ENCODE results near the gene AKAP10.

DNA sequence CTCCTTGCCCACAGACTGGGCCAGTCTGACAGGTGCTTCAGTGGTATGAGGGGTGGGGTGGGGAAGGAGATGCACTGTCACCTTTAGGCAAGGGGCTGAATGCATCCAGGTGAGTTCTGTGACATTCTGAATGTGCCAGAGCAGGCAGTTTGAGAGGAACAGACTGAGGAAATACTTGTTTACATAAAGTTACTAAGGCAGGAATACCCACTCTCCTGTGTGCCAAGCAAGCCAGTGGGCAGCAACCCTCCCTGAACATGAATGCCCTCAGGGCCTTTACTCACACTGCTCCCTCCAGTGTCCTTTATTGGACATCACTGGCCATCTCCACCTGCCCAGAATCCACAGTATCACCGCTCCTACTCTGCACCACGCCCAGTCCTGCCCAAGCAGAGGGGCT lies 76.8 kb downstream of the AKAP10 start:
- TF ChIP-seq SIX5 (IDR thresholded peaks at IDR 0.05; ENCODE audit: low read depth, low read length) (no peak), EZH2 (IDR thresholded peaks at IDR 0.05; ENCODE audit: low read depth, low read length, severe bottlenecking) (no peak), POLR2A (IDR thresholded peaks at IDR 0.05; ENCODE audit: control extremely low read depth in 1 of 2, low read depth in 2 of 2, low read length in 2 of 2) (0 out of 3 replicates have a peak, but pooled peaks of 1 of the 2 experiments have one; percentile 36)
- TF ChIP-seq, protein P1, sequence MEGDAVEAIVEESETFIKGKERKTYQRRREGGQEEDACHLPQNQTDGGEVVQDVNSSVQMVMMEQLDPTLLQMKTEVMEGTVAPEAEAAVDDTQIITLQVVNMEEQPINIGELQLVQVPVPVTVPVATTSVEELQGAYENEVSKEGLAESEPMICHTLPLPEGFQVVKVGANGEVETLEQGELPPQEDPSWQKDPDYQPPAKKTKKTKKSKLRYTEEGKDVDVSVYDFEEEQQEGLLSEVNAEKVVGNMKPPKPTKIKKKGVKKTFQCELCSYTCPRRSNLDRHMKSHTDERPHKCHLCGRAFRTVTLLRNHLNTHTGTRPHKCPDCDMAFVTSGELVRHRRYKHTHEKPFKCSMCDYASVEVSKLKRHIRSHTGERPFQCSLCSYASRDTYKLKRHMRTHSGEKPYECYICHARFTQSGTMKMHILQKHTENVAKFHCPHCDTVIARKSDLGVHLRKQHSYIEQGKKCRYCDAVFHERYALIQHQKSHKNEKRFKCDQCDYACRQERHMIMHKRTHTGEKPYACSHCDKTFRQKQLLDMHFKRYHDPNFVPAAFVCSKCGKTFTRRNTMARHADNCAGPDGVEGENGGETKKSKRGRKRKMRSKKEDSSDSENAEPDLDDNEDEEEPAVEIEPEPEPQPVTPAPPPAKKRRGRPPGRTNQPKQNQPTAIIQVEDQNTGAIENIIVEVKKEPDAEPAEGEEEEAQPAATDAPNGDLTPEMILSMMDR (IDR thresholded peaks at IDR 0.05; ENCODE audit: control extremely low read depth in 1 of 3, insufficient read depth in 1 of 3, low read depth in 1 of 3, low read length in 3 of 3): no peak

Measured in H1 (cell line).